ENCODE results near the gene NOS1AP.

NOS1AP gene

DNA sequence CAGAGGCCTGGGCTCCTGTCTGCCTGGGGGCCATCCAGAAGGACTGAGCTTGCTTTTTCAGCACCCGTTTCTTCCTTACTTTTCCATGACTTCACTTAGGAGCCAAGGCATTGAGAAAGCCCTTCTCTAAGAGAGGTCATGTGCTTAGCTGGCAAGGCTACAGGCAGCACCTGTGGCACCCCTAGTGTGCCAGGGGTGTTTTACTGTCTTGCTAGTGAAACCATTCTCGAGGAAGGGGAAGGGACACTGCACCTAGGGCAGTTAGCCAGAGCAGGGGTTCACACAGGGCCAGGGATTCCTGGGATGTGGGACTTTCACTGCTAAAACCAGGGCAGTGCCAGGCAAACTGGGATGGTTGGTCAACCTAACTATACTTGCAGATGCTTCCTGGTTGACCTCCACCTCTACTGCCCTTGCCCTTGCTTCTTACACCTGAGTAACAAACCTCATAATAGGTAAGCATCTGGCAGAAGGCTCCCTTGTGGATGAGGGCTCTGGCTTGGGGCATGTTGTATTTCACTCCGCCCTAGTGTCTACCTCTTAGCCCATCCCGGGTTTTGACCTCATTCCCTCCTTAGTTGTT is 69.2 kb downstream of the NOS1AP start:
- no peak for DNase-seq

DNA sequence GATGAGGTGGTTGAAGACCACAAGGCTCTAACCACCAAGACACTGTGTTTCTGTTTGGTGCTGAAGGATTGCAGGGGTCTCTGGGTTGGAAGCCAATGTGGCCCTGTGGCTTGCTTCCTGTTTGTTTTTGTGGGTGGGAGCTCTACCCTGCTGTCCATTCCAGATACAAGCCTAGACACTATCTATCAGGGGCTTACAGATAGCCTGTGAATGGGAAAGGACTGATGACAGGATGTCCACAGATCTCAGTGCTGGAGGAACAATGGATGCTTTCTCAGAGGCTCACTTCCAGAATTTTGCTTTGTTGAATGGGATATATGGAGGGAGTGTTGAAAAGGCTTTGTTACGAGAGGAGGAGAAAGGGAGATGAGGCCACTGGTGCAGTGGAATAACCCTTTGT is 69.7 kb downstream of the NOS1AP start:
- no peak for DNase-seq

DNA sequence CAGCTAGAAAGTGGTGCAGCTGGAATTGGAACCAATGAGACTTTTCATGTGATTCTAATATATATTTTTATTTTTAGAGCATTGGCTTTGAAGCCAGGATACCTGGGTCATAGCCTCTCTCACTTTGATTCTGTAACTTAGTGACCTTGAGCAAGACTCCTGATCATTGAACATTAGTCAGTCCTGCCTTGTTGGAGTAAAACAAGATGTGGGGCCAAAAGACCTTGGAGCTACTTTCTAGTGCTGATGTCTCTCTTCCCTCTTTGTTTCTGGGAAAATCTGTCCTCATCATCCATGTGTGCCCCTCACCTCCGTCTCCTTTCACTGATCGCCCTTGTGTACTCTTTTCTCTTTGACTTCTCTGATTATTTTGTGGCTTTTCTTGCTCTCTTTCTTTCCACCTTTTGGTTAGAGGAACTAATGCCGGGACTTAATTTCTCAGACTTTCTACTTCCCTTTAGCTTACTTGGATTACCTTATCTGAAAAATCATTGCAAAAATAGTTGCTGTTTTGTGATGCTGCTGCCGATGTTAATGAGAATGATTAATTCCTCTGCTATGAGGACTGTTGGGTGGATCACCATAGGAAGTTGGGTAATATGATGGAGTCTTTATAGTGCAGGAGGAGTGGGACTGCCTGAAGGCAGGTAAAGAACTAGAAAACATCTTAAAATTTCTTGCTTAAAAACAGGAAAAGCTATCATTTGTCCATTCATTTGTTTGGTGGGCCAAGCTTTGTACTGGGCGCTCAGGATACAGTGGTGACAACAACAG is 72.0 kb downstream of the NOS1AP start:
- DNase-seq, result no peak

DNA sequence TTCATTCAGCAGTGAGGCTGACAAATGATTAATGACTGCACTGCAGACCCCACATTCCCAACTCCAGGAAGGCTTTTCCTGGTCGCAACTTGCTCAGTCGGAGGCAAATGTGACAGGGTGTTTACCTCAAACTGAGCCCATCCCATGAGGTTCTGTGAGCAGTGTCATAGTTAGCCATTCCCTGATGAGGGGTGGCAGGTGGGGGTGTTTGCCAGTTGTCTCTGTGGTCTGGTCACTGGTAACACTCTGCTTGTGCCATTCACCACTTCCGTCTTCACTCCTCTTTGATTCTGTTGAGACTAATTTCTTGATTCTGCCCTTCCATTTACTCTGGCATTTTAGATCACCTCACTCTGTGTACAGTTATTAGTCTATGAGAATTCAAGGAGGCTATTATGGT is 73.5 kb downstream of the NOS1AP start:
- no peak for DNase-seq

DNA sequence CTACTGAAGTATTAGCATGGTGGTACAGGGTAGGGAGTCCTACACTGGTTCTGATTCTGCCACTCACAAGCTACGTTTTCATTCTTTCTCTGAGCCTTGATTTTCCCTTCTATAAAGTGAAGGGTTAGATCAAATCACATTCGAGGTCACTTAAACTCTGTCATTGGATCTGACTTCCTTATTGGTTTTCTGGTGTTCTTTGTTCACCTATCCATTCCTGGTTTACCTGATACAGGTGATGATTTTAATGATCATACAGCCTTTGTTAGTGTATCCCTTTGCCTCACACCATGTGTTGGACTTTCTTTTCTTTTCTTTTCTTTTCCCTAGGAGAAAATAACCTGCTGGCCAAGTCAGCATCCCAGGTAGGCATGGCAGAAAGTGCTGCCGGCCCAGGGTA is 74.8 kb downstream of the NOS1AP start:
- DNase-seq, result no peak

DNA sequence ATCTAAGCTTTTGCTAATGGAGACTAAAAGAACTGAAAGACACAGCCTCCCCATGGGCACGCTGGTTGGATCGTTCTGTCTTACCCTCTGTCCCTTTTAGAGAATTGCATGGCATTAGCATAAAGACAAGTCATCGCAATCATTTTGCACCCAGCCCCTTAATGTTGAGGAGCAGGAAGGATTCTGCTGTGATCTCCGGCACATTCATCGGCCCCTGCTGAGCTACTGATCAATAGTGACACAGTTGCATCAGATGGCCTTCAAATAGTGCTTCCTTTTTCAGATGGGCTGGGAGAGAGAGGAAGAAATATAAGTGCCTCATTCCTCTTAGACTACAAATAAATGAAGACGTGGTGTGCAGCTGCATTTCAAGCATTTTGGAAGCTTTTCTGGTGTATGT is 75.4 kb downstream of the NOS1AP start:
- peak; percentile 54 to 76 (median 64) for DNase-seq

DNA sequence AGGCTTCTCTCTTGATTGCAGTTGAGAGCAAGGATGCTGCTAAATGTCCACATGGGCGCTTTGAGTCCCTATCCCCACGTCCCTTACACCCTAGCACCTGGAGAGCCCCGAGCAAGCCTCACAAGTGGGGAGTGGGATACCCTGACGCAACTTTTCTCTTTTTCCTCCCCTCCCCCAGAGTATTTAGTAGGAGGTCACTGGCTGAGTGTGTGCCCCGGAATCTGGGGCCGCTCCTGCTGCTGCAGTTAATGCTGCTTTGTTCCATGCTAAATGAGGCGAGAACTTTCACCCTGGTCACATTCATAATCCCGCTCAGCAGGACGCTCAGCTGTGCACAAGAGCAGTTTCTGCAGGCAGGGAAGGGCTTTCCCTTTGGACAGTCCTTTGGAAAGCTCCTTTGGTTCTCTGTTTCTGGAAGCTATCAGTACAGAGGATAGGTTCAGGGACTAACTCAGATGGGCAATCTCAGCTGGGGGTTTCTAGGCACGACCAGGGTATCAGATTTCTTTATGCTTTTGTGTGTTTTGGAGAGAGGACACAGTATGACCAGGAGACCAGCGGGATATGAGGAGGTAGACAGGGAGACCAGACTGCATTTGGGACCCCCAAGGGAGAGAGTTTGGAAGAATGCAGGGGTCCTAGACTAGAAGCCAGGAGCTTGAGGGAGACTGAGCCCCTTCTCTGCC is 75.9 kb downstream of the NOS1AP start:
- DNase-seq, result peak; percentile 79 to 93 (median 91)

DNA sequence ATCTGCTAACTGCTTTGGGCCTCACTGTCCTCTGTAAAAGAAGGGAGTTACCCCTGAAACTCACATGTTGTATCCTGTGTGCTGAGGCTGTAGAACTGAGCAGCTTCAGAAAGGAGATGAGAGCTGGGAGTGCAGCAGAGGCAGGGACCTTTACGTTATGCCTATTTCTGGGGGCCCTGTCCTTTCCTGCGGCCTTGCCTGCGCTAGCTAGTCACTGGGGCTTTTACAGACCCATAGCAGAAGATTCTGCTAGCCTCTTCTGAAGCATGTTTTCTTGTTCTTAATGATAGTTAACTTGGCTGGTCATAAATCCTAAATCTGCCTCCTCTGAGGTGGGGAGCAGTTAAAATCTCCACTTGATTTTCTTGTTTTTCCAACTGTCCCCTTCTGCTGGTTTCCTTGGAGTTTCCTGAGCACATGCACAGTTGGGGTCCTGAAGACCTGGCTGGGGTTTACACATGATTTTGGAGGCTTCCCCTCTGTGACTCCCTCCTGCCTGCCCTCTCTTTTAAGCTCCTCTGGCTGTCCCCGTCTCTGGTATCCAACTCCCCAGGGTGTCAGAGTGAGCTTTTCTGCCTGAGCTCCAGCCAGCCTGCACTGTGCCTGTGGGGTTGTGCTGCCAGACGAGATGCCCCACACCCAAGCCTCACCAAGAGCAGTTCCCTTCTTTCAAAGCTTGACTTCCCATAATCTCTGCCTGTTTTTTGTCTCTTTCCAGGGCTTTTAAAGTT is 76.6 kb downstream of the NOS1AP start:
- peak; percentile 48 to 74 (median 70) for DNase-seq

DNA sequence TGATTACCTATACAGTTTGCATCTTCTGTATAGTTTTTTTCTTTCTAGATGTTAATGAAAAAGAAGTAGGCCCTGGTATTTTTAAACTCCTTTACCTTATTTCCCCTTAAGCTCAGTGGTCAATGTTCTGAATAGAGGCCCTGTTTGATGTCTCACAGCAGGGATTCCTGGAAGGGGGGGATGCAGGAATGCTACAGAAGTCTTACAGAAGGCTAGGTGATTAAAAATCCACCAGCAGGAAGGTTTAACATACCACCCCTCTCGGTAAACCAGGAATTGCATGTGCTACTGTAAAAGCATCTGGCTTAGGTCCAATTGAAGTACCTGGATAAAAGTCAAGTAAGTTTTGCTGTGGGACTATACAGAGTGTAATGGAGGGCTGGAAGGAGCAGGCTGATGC is 78.3 kb downstream of the NOS1AP start:
- no peak for DNase-seq

DNA sequence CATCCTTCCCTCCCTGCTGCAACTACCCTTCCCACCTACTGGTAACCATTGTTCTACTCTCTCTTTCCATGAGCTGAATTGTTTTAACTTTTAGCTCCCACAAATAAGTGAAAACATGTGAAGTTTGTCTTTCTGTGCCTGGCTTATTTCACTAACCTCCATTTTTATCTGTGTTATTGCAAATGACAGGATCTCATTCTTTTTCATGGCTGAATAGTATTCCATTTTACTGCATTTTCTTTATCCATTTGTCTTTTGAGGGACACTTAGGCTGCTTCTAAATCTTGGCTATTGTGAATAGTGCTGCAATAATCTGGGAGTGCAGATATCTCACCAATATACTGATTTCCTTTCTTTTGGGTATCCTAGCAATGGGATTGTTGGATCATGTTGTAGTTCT is 80.6 kb downstream of the NOS1AP start:
- no peak for DNase-seq

DNA sequence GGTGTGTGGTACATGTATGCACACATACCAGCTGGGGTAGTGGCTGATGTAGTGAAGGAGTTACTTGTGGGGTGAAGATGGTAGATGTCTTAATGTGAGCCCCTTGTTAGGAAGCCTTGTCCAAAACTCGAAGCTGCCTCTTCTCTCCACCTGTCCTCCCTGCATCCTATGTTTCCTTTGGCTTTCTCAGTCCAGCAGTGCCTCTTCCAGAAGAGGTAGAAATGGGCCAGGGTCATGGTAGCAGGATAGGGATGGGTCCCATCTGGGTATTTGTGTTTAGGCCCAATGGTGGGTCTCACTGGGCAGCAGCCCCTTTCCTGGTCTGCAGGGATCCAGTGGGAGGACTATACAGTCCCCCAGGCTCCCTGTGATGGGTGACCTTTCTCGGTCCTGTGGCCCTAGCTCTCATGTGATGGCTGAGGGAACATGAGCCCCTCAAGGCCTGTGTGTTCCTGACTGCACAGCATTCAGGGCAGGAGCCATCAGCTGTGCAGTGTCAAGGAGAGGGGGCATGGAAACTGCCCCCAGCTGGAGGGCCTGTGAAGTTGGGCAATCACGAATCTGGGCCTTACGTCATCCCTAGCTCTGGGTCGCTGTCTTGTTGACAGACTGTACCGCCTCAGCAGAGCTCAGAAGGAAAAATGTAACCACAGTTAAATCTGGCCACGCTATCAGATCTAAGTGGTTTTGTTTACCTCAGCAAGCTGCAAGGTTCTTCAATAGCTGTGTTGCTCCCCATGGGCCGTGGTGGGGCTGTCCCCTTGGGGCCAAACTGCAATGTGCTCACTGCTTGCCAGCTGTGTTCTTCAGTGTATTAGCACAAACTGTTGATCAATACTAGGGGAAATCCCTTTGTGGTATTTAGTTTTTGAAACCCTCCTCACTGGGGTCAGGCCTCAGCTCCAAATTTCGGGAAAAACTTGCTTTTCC is 82.7 kb downstream of the NOS1AP start:
- DNase-seq, result no peak

DNA sequence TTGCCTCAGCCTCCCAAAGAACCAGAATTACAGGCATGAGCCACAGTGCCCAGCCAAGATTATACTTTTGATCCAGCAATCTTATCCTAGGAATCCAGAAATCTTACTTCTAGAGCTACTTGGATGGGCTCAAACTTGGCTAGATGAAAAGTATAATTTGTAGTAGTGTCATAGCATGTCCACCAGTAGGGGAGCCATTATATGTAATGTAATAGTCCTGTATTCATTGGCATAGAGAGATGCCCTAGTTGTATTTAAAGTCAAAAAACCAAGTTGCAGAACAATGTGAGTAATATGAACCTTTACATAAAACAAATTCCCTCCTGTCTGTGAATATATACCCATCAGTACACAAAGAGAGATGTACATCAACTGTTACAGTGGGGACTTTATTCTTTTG is 83.9 kb downstream of the NOS1AP start:
- DNase-seq, result no peak

DNA sequence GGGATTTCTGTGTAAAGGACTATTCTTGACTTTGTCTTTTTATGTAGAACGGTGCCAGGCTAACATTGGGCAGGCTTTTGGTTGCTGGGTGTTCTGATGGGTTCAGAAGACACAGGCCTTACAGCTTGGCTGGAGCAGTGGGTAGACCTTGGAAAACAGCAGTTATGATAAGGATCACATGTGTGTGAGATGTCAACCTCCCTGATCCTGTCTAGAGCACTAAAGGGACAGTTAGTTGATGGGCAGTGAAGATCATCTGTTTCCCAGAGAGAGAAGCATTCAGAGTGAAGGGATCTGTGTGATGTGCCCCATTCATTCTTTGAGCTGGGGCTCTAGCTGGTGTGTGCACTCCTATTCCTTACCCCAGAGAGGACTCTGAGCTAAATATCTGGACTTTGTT is 88.0 kb downstream of the NOS1AP start:
- peak in 1 of 3 experiments; percentile 7 for DNase-seq

DNA sequence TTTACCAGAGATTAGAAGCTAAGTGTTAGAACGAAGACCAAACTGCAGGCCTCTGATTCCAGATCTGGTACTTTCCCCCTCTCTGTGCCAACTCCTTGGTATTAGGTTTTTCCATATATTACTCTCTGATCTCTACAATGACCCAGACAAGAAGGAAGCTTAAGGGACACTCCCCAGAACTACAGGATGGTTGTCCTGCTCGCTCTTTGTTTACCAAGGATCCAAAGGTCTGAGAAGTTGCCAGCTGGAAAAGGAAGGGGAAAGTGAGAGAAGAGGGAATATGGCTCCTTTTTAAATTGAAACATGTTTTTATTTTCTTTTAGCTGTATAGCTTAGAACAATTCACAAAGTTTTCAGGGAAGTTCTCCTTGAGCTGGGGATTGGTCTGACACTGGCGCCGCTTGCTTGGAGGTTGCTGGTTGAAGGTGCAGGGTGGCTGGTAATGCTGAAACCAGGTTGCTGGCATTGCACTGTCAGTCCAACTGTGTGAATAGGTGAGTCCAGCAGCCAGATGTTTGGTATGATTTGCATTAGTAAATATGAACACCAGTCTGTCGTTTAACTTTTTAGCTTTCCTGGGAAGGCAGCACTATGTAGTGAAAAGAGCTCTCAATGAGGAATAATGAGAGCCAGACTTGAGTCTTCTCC is 89.3 kb downstream of the NOS1AP start:
- DNase-seq, result no peak

DNA sequence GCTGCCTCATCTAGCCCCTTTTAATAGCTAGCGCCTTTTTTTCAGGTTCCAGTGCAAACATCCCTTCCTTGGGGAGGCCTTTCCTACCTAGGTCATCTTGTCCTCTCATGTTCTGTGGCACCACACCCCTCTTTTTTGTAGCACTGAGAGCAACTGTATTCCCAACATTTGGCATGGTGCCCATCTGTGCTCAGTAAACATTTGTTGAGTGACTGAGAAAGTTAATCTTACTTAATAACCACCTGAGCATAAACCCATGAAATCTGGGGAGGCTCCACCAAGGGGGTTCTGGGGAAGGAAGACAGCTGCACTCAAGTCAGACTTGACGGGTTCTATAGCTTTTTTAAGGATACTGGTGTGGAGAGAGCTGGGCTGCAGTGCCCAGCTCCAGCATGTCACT is 90.0 kb downstream of the NOS1AP start:
- peak; percentile 48 to 86 (median 79) for DNase-seq

DNA sequence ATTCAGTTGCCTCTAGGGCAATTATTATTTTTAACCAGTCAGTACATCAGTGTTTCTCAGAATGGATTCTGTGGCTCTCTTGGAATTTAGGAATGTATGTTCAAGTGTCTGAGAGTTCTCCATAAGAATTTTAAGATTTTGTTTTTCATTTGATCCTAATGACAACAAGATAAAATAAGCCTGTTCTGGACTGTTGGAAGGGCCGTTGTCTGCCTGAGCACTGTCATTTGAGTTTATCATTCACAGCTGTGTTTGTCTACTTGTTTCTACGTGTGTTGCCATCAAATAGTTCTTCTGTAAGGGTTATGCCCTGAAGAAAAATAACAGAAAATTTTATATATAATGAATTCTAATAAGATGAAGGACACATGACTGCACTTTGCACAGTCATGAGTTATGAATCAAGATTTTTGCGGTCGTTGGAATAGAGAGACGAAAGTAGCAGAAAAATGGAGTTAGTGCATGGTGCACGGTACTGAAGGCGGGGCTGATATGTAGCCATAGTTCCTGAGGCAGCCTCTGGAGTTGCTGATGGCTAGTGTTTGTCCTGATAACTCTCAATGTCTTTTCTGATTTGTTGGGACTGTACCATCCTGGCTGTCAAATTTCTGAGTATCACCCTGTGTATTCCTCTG is 92.5 kb downstream of the NOS1AP start:
- no peak for DNase-seq

DNA sequence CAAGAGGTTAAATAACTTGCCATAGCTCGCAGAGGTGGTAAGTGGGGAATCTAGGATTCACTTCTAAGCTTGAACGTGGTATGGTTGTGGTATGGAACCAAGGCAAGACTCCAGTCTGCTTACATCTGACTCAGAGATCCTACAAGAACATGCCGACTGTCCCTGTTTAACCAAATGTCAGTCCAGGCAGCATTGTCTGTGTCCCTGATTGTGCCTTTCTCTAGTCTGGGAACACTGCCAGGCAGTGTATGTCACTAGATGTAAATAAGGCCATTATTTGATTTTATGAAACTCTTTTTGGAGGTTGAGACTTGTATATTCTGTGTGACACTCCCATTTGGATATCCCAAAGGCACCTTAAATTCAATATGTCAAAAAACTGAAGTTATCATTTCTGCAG is 96.0 kb downstream of the NOS1AP start:
- peak in 1 of 3 experiments; percentile 18 for DNase-seq

DNA sequence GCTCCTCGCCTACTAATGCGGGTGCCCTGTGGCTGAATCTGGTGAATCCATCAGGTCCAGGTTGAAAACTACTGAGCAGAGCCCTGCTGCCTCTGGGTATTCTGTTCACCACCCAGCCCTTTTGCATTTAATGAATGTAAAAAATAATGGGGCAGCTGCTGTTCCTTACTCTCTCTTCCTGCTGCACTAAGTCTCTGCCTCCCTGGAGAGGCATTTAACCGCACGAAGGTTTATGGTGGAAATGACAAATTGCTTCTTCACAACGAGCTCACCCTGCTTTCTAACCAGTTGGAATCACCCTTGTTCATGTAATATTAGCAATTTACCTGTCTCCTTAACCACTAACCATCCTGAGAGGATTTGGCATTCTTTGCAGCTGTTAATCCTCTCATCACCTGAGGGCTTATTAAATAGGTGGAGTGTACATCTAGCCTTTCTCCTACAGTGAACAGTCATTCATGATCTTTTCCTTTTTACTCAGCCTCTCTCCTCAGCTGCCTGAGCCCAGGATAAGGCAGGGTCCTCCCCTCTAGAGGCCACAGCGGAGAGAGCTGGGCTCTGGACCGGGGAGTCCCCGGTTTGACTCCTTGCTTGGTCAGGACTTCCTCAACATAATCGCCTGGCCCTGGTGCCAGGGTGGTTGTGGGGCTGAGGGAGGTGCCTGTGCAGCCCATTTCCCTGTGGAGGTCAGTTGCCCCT is 97.6 kb downstream of the NOS1AP start:
- peak; percentile 65 to 93 (median 90) for DNase-seq

DNA sequence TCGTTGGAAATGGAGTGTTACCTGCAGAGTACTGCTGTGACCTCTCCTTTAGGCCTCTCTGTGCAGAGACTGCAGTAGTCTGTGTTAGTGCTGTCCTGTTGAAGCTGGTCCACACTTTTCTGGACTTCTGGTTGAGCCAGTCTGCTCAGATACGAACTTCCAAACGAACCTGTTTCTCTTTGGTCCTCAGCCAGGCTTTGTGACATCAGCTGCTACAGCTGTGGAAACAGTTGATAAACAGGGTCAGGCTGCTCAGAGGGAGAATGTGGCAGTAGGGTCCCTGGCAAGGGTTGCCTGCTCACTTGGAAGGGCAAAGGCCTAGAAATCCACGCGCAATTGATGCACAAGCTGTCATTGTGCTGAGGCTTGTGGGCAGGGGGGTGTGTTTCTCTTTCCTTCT is 98.8 kb downstream of the NOS1AP start:
- peak in 1 of 3 experiments; percentile 34 for DNase-seq

DNA sequence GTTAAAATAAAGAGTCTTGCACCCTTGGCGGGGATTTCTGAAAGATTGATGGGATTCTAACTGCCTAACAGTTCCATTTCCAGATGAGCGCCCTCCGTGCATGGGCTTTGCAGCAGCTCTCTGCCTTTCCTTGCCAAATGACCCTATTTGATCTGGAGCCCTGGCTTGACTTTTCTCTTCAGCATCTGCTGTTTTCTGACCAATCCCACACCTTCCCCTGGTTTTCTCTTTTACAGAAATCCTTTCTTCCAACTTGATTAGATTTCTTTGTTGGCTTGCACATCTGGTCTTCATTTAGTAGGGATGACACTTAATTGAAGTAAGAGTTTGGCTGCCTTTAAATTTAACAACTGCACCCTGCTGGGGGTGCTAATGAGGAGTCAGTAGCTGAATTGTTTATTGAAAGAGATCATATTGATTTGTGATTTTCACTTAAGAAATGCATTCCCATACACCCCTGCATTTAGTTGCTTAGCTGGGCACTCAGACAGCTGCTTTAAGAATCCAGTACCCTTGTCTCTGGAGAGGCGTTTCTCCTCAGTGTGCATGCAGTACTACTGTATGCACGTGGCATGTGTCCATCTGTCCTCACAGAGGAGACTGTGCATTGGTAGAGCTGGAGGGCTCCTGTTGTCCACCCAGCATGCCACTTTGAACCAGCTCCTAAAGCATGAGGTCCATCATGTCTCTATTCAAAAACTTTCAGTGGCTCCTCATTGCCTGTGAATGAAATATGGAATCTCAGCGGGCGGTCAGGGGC is 99.7 kb downstream of the NOS1AP start:
- DNase-seq, result no peak

Data from NCI-H1417 (cell line).